Measurements from ENCODE around the gene NELFB.

Gene NELFB

GRCh38 chr9:137220317-137221094 lies 34.6 kb upstream of the NELFB start:
- no peaks in the 10 kb centered on the region for H3K9me2 ChIP-seq (ENCODE audit: low read depth, low read length)

GRCh38 chr9:137221095-137221505 lies 34.0 kb upstream of the NELFB start:
- H4K20me1 ChIP-seq (ENCODE audit: insufficient read depth, low read length) = no peaks in the 10 kb centered on the region
- no peak overlapping the region for H3K9ac ChIP-seq (ENCODE audit: low read length)
- no peaks in the 10 kb centered on the region for H3F3A ChIP-seq (ENCODE audit: insufficient read depth, low read length)
- no peaks in the 10 kb centered on the region for H3K27me3 ChIP-seq (ENCODE audit: insufficient read depth, low read length)
- H3K36me3 ChIP-seq (ENCODE audit: insufficient read depth, low read length) = peaks cover 6% of the 10 kb centered on the region; the same call in 1 of the 2 replicates
- TF ChIP-seq EZH2 (IDR thresholded peaks at IDR 0.05; ENCODE audit: borderline replicate concordance, low read length) = no peak
- no peak for TF ChIP-seq CTCF (IDR thresholded peaks at IDR 0.05; ENCODE audit: low read length)
- H3K9me2 ChIP-seq (ENCODE audit: low read depth, low read length) = no peaks in the 10 kb centered on the region
- no peak overlapping the region for H3K27ac ChIP-seq (ENCODE audit: low read depth, low read length, poor library complexity, severe bottlenecking)
- H3K9me3 ChIP-seq (ENCODE audit: low read length) = no peaks in the 10 kb centered on the region
- H3K4me2 ChIP-seq (ENCODE audit: low read length) = no peak overlapping the region
- H2AFZ ChIP-seq (ENCODE audit: low read length) = no peak overlapping the region
- peaks cover 27% of the 10 kb centered on the region for H3K4me1 ChIP-seq (ENCODE audit: insufficient read depth, low read length, severe bottlenecking)
- no peak overlapping the region for H3K4me3 ChIP-seq (ENCODE audit: low read depth, low read length, poor library complexity, severe bottlenecking)
- H3K79me2 ChIP-seq (ENCODE audit: insufficient read depth, low read length) = no peaks in the 10 kb centered on the region

More at GRCh38 chr9:137220317-137221094, 34.6 kb upstream of the NELFB start:
- Histone ChIP-seq H3K27ac (ENCODE audit: low read depth, low read length, poor library complexity, severe bottlenecking) (no peak overlapping the region), H3K9me3 (ENCODE audit: low read length) (no peaks in the 10 kb centered on the region), H3K79me2 (ENCODE audit: insufficient read depth, low read length) (no peaks in the 10 kb centered on the region), H2AFZ (ENCODE audit: low read length) (no peak overlapping the region), H3F3A (ENCODE audit: insufficient read depth, low read length) (no peaks in the 10 kb centered on the region), H3K27me3 (ENCODE audit: insufficient read depth, low read length) (no peaks in the 10 kb centered on the region), H4K20me1 (ENCODE audit: insufficient read depth, low read length) (no peaks in the 10 kb centered on the region), H3K9ac (ENCODE audit: low read length) (no peak overlapping the region), H3K4me1 (ENCODE audit: insufficient read depth, low read length, severe bottlenecking) (peaks cover 27% of the 10 kb centered on the region), H3K36me3 (ENCODE audit: insufficient read depth, low read length) (peaks cover 6% of the 10 kb centered on the region; the same call in 1 of the 2 replicates), H3K4me2 (ENCODE audit: low read length) (no peak overlapping the region), H3K4me3 (ENCODE audit: low read depth, low read length, poor library complexity, severe bottlenecking) (no peak overlapping the region)
- no peak for TF ChIP-seq CTCF (IDR thresholded peaks at IDR 0.05; ENCODE audit: low read length)
- TF ChIP-seq EZH2 (IDR thresholded peaks at IDR 0.05; ENCODE audit: borderline replicate concordance, low read length) = no peak

GRCh38 chr9:137221506-137222111 lies 33.5 kb upstream of the NELFB start:
- no peaks in the 10 kb centered on the region for H3K9me2 ChIP-seq (ENCODE audit: low read depth, low read length)
- no peak overlapping the region for H3K27ac ChIP-seq (ENCODE audit: low read depth, low read length, poor library complexity, severe bottlenecking)
- peak overlapping the region; percentile 51; the same call in 1 of the 2 replicates for H3K4me2 ChIP-seq (ENCODE audit: low read length)
- no peaks in the 10 kb centered on the region for H3K79me2 ChIP-seq (ENCODE audit: insufficient read depth, low read length)
- TF ChIP-seq EZH2 (IDR thresholded peaks at IDR 0.05; ENCODE audit: borderline replicate concordance, low read length) (no peak), CTCF (IDR thresholded peaks at IDR 0.05; ENCODE audit: low read length) (no peak)
- no peaks in the 10 kb centered on the region for H3F3A ChIP-seq (ENCODE audit: insufficient read depth, low read length)
- H3K4me3 ChIP-seq (ENCODE audit: low read depth, low read length, poor library complexity, severe bottlenecking) = peak overlapping the region; percentile 47
- H3K9me3 ChIP-seq (ENCODE audit: low read length) = no peaks in the 10 kb centered on the region
- H2AFZ ChIP-seq (ENCODE audit: low read length) = no peak overlapping the region
- peaks cover 26% of the 10 kb centered on the region for H3K4me1 ChIP-seq (ENCODE audit: insufficient read depth, low read length, severe bottlenecking)
- H4K20me1 ChIP-seq (ENCODE audit: insufficient read depth, low read length) = no peaks in the 10 kb centered on the region
- peaks cover 6% of the 10 kb centered on the region; the same call in 1 of the 2 replicates for H3K36me3 ChIP-seq (ENCODE audit: insufficient read depth, low read length)
- H3K9ac ChIP-seq (ENCODE audit: low read length) = no peak overlapping the region
- no peaks in the 10 kb centered on the region for H3K27me3 ChIP-seq (ENCODE audit: insufficient read depth, low read length)

Measured in OCI-LY1 (cell line).